Naive thymus-derived CD8-positive, alpha-beta T cell (primary cell): ENCODE measurements around the gene SLC1A2. TPM values are rescaled to one million over a fixed set of nuclear protein-coding genes. Genes with fewer than 3 reads are reported as not detected.

ENCODE experiments used
- ATAC-seq, 2 donors: fragments of 150-1000 bp; cut with Tn5 transposase in 1 of 2; sonication (Bioruptor Pico), chemical (Tn5 transposase) in 1 of 2; 1 replicate in 1 of 2; 2 replicates in 1 of 2; pipeline ENCODE4 v1.10.0; 2021; ENCODE audit warnings: mild to moderate bottlenecking in 2 of 2, moderate library complexity in 2 of 2
- POLR2A ChIA-PET: fragments of 350-600 bp; sonication (Branson Sonifier 250); formaldehyde crosslinking; loops from one replicate; lab custom pipeline; 2021; ENCODE audit warnings: antibody characterized with exemption; lab: Charles Lee
- DNase-seq, 10 donors: peaks; one replicate each; pipeline versions ENCODE4 v3.0.0 to v3.0.0-alpha.2; 2020 to 2022
- H3K27ac Mint-ChIP-seq, 10 donors: one replicate each; pipeline ENCODE4 v1.8.0; 2020 to 2022; ENCODE audit warnings: mild to moderate bottlenecking in 10 of 10, mixed read lengths in 10 of 10, moderate library complexity in 4 of 10, inconsistent platforms in 1 of 10
- H3K27me3 Mint-ChIP-seq, 5 donors: one replicate each; pipeline ENCODE4 v1.8.0; 2021 to 2022; ENCODE audit warnings: mixed read lengths in 5 of 5
- H3K36me3 Mint-ChIP-seq, 3 donors: one replicate each; pipeline ENCODE4 v1.8.0; 2020 to 2022; ENCODE audit warnings: mixed read lengths in 3 of 3, mild to moderate bottlenecking in 2 of 3, inconsistent platforms in 1 of 3
- H3K4me1 Mint-ChIP-seq, 4 donors: one replicate each; pipeline ENCODE4 v1.8.0; 2021 to 2022; ENCODE audit warnings: mixed read lengths in 4 of 4
- H3K4me3 Mint-ChIP-seq, 10 donors: one replicate each; pipeline ENCODE4 v1.8.0; 2020 to 2022; ENCODE audit warnings: mild to moderate bottlenecking in 10 of 10, mixed read lengths in 10 of 10, moderate library complexity in 6 of 10, inconsistent platforms in 1 of 10
- H3K9me3 Mint-ChIP-seq, 9 donors: one replicate each; pipeline ENCODE4 v1.8.0; 2020 to 2022; ENCODE audit warnings: mixed read lengths in 9 of 9, mild to moderate bottlenecking in 3 of 9, inconsistent platforms in 1 of 9, moderate library complexity in 1 of 9
- polyA plus RNA-seq, 3 donors: library from polyadenylated mRNA; unstranded; fragments of 300-500 nt; fragmentation: Illumina TruSeq; gene quantifications; one replicate each; pipeline ENCODE4 v1.2.3, GENCODE V29; 2021
- total RNA-seq, 8 experiments: library from RNA in 2 of 8; stranded (reverse) in 2 of 8; gene quantifications; one replicate each; pipeline ENCODE4 v1.2.3 and lab custom pipeline; 2021 to 2026

SLC1A2 gene
- total and polyA plus RNA-seq, 5 experiments from 2014 or later: 0.07 to 0.44 TPM; not detected in 3

GRCh38 chr11:35316161-35316560 is 103.2 kb downstream of the SLC1A2 start:
- H3K4me3 Mint-ChIP-seq: no peak overlapping the region
- ATAC-seq: no peak
- no peaks in the 10 kb centered on the region for H3K9me3 Mint-ChIP-seq
- H3K27me3 Mint-ChIP-seq: no peaks in the 10 kb centered on the region
- H3K27ac Mint-ChIP-seq: no peak overlapping the region
- no peak for DNase-seq
- no peaks in the 10 kb centered on the region for H3K36me3 Mint-ChIP-seq
- peaks cover 9 to 51% (median 29%) of the 10 kb centered on the region in 4 donors for H3K4me1 Mint-ChIP-seq
- POLR2A ChIA-PET: interaction anchor here (0.7 kb wide), 1 partner anchor 72 kb away, joined by 3 read pairs; no protein-coding TSS in a partner anchor

DNA sequence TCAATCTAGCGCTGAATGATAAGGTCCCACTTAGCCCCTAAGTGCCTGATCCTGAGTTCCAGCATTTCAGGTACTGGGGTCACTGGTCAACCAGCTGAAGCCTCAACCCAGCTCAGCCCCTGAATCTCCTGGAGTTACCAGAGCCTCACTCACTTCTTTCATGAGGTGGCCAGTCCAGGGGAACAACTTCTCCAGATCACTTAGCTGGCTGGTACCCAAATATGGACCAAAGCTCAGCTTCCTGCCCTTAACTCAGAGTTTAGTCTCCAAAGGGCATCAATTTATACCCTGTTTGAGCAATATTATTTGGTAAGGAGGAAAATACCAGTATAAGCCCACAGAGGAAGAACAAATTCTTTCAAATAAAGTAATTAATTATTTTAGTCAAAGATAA is 105.6 kb downstream of the SLC1A2 start:
- H3K4me3 Mint-ChIP-seq: no peak overlapping the region
- ATAC-seq: no peak
- H3K9me3 Mint-ChIP-seq: no peaks in the 10 kb centered on the region
- DNase-seq: no peak
- H3K27me3 Mint-ChIP-seq: no peaks in the 10 kb centered on the region
- H3K27ac Mint-ChIP-seq: peak overlapping the region in 1 of 10 donors; percentile 19
- peaks cover 4 to 43% (median 12%) of the 10 kb centered on the region in 4 donors for H3K4me1 Mint-ChIP-seq
- H3K36me3 Mint-ChIP-seq: no peaks in the 10 kb centered on the region
- POLR2A ChIA-PET: no interaction called here

DNA sequence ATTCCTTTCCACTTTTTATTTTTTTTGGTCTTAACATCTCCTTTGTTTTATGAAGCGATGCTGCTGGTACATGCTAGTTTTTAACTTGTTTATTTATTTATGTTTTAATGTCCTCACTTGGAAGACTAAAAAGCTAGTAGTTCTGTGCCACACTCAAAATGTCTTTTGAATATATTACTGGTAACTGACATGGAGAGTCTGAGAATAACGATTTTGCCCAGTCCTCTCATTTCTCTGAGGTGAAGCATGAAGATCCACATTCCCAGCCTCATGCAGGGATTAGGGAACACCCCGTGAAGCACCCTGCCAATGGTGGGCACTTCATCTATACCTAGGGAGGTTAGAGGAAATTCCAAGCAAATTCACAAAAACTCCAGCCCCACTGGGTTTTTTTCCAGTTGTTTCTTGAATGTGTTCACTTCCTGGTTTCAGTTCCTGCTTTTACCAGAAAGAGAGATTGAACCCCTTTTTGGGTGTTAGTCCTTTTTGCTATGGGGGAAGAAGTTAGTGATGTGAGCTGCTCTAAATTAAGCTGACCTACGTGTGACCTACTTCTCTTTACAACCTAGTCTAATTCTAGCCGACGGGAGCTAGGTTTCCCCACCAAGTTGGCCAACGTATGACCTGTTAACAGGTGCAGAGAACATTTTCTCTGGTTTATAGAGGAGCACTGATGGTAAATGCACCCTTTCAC is 106.1 kb downstream of the SLC1A2 start:
- Mint-ChIP-seq H3K9me3 (no peaks in the 10 kb centered on the region), H3K27me3 (no peaks in the 10 kb centered on the region), H3K27ac (peak overlapping the region in 1 of 10 donors; percentile 19), H3K36me3 (no peaks in the 10 kb centered on the region), H3K4me1 (peaks cover 4 to 40% (median 9%) of the 10 kb centered on the region in 4 donors), H3K4me3 (no peak overlapping the region)
- DNase-seq (no peak), ATAC-seq (peak in 1 of 2 donors; percentile 33)
- POLR2A ChIA-PET: no interaction called here

- Mint-ChIP-seq H3K36me3 (no peaks in the 10 kb centered on the region), H3K27me3 (no peaks in the 10 kb centered on the region), H3K27ac (peak overlapping the region in 1 of 10 donors; percentile 5), H3K4me1 (peaks cover 3 to 28% (median 3%) of the 10 kb centered on the region in 4 donors), H3K9me3 (no peaks in the 10 kb centered on the region), H3K4me3 (no peak overlapping the region)
- ATAC-seq (no peak), DNase-seq (no peak)
- POLR2A ChIA-PET: interaction anchor here (0.6 to 1.0 kb wide), 3 partner anchors 9 to 96 kb away, joined by 3 to 4 read pairs (median 4); no protein-coding TSS in a partner anchor
Observed at GRCh38 chr11:35311331-35311730, 108.0 kb downstream of the SLC1A2 start.

- ATAC-seq (no peak), DNase-seq (no peak)
- Mint-ChIP-seq H3K27me3 (no peaks in the 10 kb centered on the region), H3K27ac (peak overlapping the region in 1 of 10 donors; percentile 28), H3K4me3 (no peak overlapping the region), H3K36me3 (no peaks in the 10 kb centered on the region), H3K9me3 (no peaks in the 10 kb centered on the region), H3K4me1 (peaks cover 11 to 48% (median 25%) of the 10 kb centered on the region in 4 donors)
- POLR2A ChIA-PET: no interaction called here
Observed at GRCh38 chr11:35308157-35308556, 111.2 kb downstream of the SLC1A2 start.

DNA sequence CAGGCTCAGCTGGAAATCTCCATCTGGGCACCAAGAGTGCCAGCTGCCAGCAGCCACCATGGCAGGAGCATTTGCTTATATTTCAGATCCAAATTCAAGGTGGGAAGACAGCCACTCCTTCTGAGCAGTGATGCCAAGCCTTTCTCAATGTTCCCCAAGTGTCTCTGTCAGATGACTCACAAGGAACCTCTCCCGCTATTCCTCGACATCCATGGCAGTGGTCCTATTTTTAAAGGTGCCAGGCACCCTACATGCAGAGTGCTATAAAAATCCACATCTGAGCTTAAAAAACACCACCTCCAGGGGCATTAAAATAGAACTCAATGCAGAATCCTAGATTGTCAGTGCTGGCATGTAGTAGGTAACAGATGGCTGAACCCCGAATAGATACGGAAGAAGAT is 112.1 kb downstream of the SLC1A2 start:
- no peaks in the 10 kb centered on the region for H3K27me3 Mint-ChIP-seq
- no peaks in the 10 kb centered on the region for H3K9me3 Mint-ChIP-seq
- DNase-seq (no peak), ATAC-seq (no peak)
- H3K27ac Mint-ChIP-seq: peak overlapping the region in 2 of 10 donors; percentile 26 to 47
- POLR2A ChIA-PET: no interaction called here
- H3K4me1 Mint-ChIP-seq: peaks cover 17 to 39% (median 25%) of the 10 kb centered on the region in 4 donors
- H3K36me3 Mint-ChIP-seq: no peaks in the 10 kb centered on the region
- H3K4me3 Mint-ChIP-seq: no peak overlapping the region

GRCh38 chr11:35305670-35306382 is 113.5 kb downstream of the SLC1A2 start:
- POLR2A ChIA-PET: interaction anchor here (0.7 to 1.8 kb wide), 10 partner anchors 10 to 306 kb away, joined by 3 to 12 read pairs (median 3); partner anchors contain the start of gene CD44
- peak; percentile 9 to 80 (median 50) for DNase-seq
- peak; percentile 83 to 94 for ATAC-seq
- H3K4me1 Mint-ChIP-seq: peaks cover 17 to 31% (median 25%) of the 10 kb centered on the region in 4 donors
- no peaks in the 10 kb centered on the region for H3K27me3 Mint-ChIP-seq
- peak overlapping the region; percentile 79 to 95 (median 93) for H3K27ac Mint-ChIP-seq
- peaks cover 0 to 2% (median 0%) of the 10 kb centered on the region in 9 donors for H3K9me3 Mint-ChIP-seq
- peak overlapping the region; percentile 61 to 87 (median 80) for H3K4me3 Mint-ChIP-seq
- no peaks in the 10 kb centered on the region for H3K36me3 Mint-ChIP-seq

- Mint-ChIP-seq H3K27me3 (no peaks in the 10 kb centered on the region), H3K9me3 (peaks cover 0 to 2% (median 0%) of the 10 kb centered on the region in 9 donors), H3K27ac (peak overlapping the region; percentile 79 to 95 (median 93)), H3K4me1 (peaks cover 18 to 31% (median 25%) of the 10 kb centered on the region in 4 donors), H3K4me3 (peak overlapping the region in 8 of 10 donors; percentile 61 to 87 (median 80)), H3K36me3 (no peaks in the 10 kb centered on the region)
- DNase-seq (no peak), ATAC-seq (no peak)
- POLR2A ChIA-PET: interaction anchor here (0.7 to 1.8 kb wide), 10 partner anchors 9 to 305 kb away, joined by 3 to 12 read pairs (median 3); partner anchors contain the start of gene CD44
Observed at GRCh38 chr11:35304900-35305460, 114.4 kb downstream of the SLC1A2 start.

GRCh38 chr11:35304386-35304775 is 115.0 kb downstream of the SLC1A2 start:
- Mint-ChIP-seq H3K4me1 (peaks cover 20 to 31% (median 25%) of the 10 kb centered on the region in 4 donors), H3K27ac (peak overlapping the region in 8 of 10 donors; percentile 20 to 95 (median 88)), H3K27me3 (no peaks in the 10 kb centered on the region), H3K36me3 (no peaks in the 10 kb centered on the region), H3K4me3 (peak overlapping the region in 2 of 10 donors; percentile 68 to 76), H3K9me3 (peaks cover 0 to 2% (median 0%) of the 10 kb centered on the region in 9 donors)
- POLR2A ChIA-PET: interaction anchor here (0.7 kb wide), 1 partner anchor 16 kb away, joined by 3 read pairs; no protein-coding TSS in a partner anchor
- peak in 1 of 2 donors; percentile 55 for ATAC-seq
- no peak for DNase-seq

DNA sequence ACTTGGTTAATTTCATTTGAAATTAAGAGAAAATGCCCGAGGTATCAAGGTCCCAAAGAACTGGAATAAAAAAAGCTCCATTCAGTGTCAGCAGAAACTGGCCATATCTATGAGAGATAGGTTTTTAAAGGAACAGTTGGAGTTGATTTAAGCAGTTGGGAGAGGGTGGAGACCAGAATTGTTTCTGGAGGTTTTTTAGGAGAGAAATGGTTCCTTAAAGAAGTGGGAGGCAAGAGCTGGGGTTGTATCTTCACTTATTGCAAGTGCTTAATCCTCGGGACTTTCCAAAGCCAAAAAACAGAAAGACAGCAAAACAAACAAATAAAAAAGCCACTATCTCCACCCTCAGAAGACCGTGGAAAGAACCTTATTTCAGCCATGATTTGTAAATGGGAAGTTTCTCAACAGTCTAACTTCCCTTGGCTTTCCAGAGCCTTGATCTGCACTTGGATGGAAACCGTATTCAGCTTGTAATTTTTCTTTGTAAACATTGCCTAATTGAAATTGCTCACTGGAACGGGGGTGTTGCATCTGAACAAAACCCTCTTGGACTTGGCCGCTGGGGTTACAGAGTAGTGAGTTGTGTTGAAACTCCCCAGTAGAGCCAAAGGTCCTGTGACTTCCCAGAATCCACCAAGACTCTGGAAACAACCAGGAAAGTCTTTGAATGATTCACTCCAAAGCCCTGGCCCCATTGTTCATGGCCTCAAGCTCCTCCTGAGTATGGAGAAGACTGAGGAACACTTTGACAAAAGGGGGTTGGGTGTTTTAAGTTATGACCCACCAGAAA is 115.6 kb downstream of the SLC1A2 start:
- H3K9me3 Mint-ChIP-seq: peaks cover 0 to 2% (median 0%) of the 10 kb centered on the region in 9 donors
- DNase-seq: no peak
- POLR2A ChIA-PET: interaction anchor here (0.5 to 0.8 kb wide), 4 partner anchors 16 to 111 kb away, joined by 3 read pairs; no protein-coding TSS in a partner anchor
- H3K4me3 Mint-ChIP-seq: no peak overlapping the region
- ATAC-seq: no peak
- no peaks in the 10 kb centered on the region for H3K27me3 Mint-ChIP-seq
- peaks cover 18 to 29% (median 25%) of the 10 kb centered on the region in 4 donors for H3K4me1 Mint-ChIP-seq
- no peaks in the 10 kb centered on the region for H3K36me3 Mint-ChIP-seq
- peak overlapping the region in 6 of 10 donors; percentile 15 to 94 (median 77) for H3K27ac Mint-ChIP-seq

DNA sequence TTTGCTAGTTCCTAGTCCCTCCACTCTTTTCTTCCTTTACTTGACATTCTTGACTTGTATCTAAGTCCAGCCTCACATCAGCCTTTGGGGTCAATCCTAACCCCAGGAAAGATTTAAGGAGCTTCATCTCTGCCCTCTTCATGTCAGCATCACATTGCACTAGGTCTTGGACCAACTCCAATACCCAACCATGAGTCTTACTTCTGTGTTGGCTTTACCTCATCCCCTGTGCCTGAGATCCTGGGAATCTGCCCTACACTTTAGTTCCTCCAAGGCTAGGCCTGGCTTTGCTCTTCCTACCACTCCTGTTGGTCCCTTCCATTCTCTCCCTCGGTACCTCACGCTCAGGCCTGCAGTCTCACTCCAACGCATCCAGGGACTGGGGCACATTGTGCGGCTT is 117.0 kb downstream of the SLC1A2 start:
- no peaks in the 10 kb centered on the region for H3K27me3 Mint-ChIP-seq
- H3K36me3 Mint-ChIP-seq: no peaks in the 10 kb centered on the region
- DNase-seq (no peak), ATAC-seq (no peak)
- peak overlapping the region in 4 of 10 donors; percentile 29 to 63 (median 40) for H3K27ac Mint-ChIP-seq
- H3K4me1 Mint-ChIP-seq: peaks cover 18 to 28% (median 25%) of the 10 kb centered on the region in 4 donors
- POLR2A ChIA-PET: no interaction called here
- H3K4me3 Mint-ChIP-seq: no peak overlapping the region
- peaks cover 0 to 2% (median 0%) of the 10 kb centered on the region in 9 donors for H3K9me3 Mint-ChIP-seq
